K562 (cell line): ENCODE results near the gene TPBG. TPM values are rescaled to one million over a fixed set of nuclear protein-coding genes. Genes with fewer than 3 reads are reported as not detected.

Experiments
- ATAC-seq: fragments of 200-7000 bp; cut with Tn5 transposase; 3 replicates; pipeline ENCODE4 v1.9.1; 2020; ENCODE audit warnings: moderate library complexity
- BruUV-seq: library from RNA; stranded (reverse); fragments of 400-500 nt; replicated peaks from 2 replicates; lab custom pipeline; 2021; lab: Mats Ljungman, UMichigan
- CTCF ChIA-PET: fragments of 300-600 bp; formaldehyde crosslinking; extraction: SDS; loops from one replicate; lab custom pipeline; 2021; ENCODE audit warnings: low intra/inter-chr PET ratio; lab: Yijun Ruan, JAX
- POLR2A ChIA-PET: fragments of 300-600, 350-650 bp; sonication (Branson Sonifier 250); formaldehyde crosslinking; extraction: SDS; loops from one replicate; lab custom pipeline; 2021; ENCODE audit warnings: antibody characterized with exemption, inconsistent platforms; lab: Yijun Ruan, JAX
- DNase-seq, 4 experiments: peaks; one replicate each; pipeline versions ENCODE4 v3.0.0 to v3.0.0-alpha.2; 2011 to 2018; ENCODE audit warnings: low spot score in 3 of 4, mixed read lengths in 3 of 4; ENCODE audit errors: extremely low read depth in 1 of 4
- FAIRE-seq: peaks from 2 replicates; lab custom pipeline; 2011; peaks lifted over from hg19 to GRCh38; lab: Jason Lieb, UNC
- H2AFZ ChIP-seq: 2 replicates; pipeline ENCODE4 v1.6.0; 2011; ENCODE audit warnings: low read depth, low read length, control low read depth, inconsistent platforms
- H3K27ac ChIP-seq: fragments of 200-600 bp; 3 replicates; pipeline ENCODE4 v1.8.0; 2011; ENCODE audit warnings: low read depth, mild to moderate bottlenecking, control low read depth, inconsistent platforms, low read length, moderate library complexity, mixed read lengths; ENCODE audit errors: extremely low read depth
- H3K27me3 ChIP-seq, 2 experiments: fragments of 300-600 bp in 1 of 2; 2 replicates in 1 of 2; 3 replicates in 1 of 2; pipeline versions ENCODE4 v1.6.0 to v1.8.0; 2011; ENCODE audit warnings: inconsistent platforms in 2 of 2, low read length in 2 of 2, mild to moderate bottlenecking in 1 of 2, mixed read lengths in 1 of 2, moderate library complexity in 1 of 2; ENCODE audit not compliant: control insufficient read depth in 2 of 2, insufficient read depth in 2 of 2
- H3K36me3 ChIP-seq: fragments of 300-600 bp; 3 replicates; pipeline ENCODE4 v1.8.0; 2011; ENCODE audit warnings: mild to moderate bottlenecking, low read length, inconsistent platforms; ENCODE audit not compliant: control insufficient read depth, insufficient read depth
- H3K4me1 ChIP-seq, 2 experiments: fragments of 200-600 bp in 1 of 2; replicated peaks in 1 of 2; 2 replicates in 1 of 2; 3 replicates in 1 of 2; pipeline versions ENCODE4 v1.5.1 to v1.8.0; 2011; ENCODE audit warnings: inconsistent platforms in 2 of 2, low read length in 2 of 2, mild to moderate bottlenecking in 1 of 2, mixed read lengths in 1 of 2, moderate library complexity in 1 of 2; ENCODE audit not compliant: control insufficient read depth in 2 of 2, insufficient read depth in 2 of 2
- H3K4me2 ChIP-seq: 2 replicates; pipeline ENCODE4 v1.6.1; 2011; ENCODE audit warnings: low read length, control low read depth, inconsistent platforms, mixed read lengths; ENCODE audit not compliant: insufficient read depth
- H3K4me3 ChIP-seq: fragments of 200-600 bp; sonication (generic), shearing (Covaris generic); 2 replicates; pipeline ENCODE4 v1.5.1; 2016; ENCODE audit warnings: control low read depth, inconsistent platforms
- H3K79me2 ChIP-seq: fragments of 200-600 bp; 3 replicates; pipeline ENCODE4 v1.8.0; 2011; ENCODE audit warnings: low read length, inconsistent platforms; ENCODE audit not compliant: control insufficient read depth, insufficient read depth
- H3K9ac ChIP-seq, 2 experiments: 2 replicates each; pipeline versions ENCODE4 v1.6.0 to v1.6.1; 2011; ENCODE audit warnings: low read depth in 2 of 2, low read length in 2 of 2, control low read depth in 1 of 2, inconsistent platforms in 1 of 2, mild to moderate bottlenecking in 1 of 2, mixed read lengths in 1 of 2; ENCODE audit not compliant: insufficient read depth in 1 of 2
- H3K9me1 ChIP-seq: one replicate; pipeline ENCODE4 v1.6.0; 2011; ENCODE audit warnings: inconsistent platforms, mild to moderate bottlenecking, low read length, moderate library complexity; ENCODE audit not compliant: control insufficient read depth, insufficient read depth
- H3K9me3 ChIP-seq: replicated peaks from 2 replicates; pipeline ENCODE4 v1.5.1; 2011; ENCODE audit warnings: low read depth, low read length, inconsistent platforms; ENCODE audit not compliant: control insufficient read depth, insufficient read depth
- H4K20me1 ChIP-seq: replicated peaks from 2 replicates; pipeline ENCODE4 v1.6.1; 2011; ENCODE audit warnings: low read length, inconsistent platforms, mixed read lengths; ENCODE audit not compliant: control insufficient read depth, insufficient read depth
- GABPB1 ChIP-seq: sonication (generic); formaldehyde crosslinking; IDR thresholded peaks from 2 replicates; pipeline ENCODE4 v1.8.0; 2022; ENCODE audit warnings: mild to moderate bottlenecking, missing genetic modification reagents
- PBX2 ChIP-seq, 2 experiments: IDR thresholded peaks in 1 of 2; conservative IDR thresholded peaks in 1 of 2; 2 replicates each; pipeline ENCODE4 v1.6.1; 2016; ENCODE audit warnings: low read depth in 2 of 2, mild to moderate bottlenecking in 1 of 2, missing compliant biosample characterization in 1 of 2, missing genetic modification characterization in 1 of 2, moderate library complexity in 1 of 2
- RBM39 ChIP-seq: fragments of 200-400 bp; formaldehyde crosslinking; optimal IDR thresholded peaks from 2 replicates; pipeline ENCODE3; 2018; ENCODE audit warnings: low read depth, low read length
- WGBS: fragments of 100-300 bp; shearing (Covaris generic); methylation state at CpG from one replicate; pipeline ENCODE4 v1.1.6; 2016; ENCODE audit warnings: low coverage, mixed read lengths; ENCODE audit not compliant: insufficient coverage; ENCODE audit errors: missing lambda C conversion rate; 5-methylcytosine and 5-hydroxymethylcytosine counted together
- in situ Hi-C: fragments of 300-500 bp; cut with MboI; formaldehyde crosslinking; loops from 4 replicates; pipeline ENCODE4 v1.15.0; 2018; ENCODE audit warnings: inconsistent platforms, mixed read lengths
- intact Hi-C: fragments of 100-400 bp; cut with micrococcal nuclease; formaldehyde crosslinking; loops from 2 replicates; pipeline ENCODE4 v1.14.2; 2022
- polyA plus RNA-seq, 8 experiments: library from polyadenylated mRNA; depleted of rRNA in 4 of 8; stranded (reverse) in 5 of 8; unstranded in 3 of 8; fragments of >200 nt; fragmentation: Nextera tagmentation in 2 of 8; fragmentation: Illumina TruSeq in 1 of 8; extraction: Ambion mirVana in 2 of 8; extraction: Trizol in 1 of 8; gene quantifications; 2 replicates each; pipeline versions ENCODE4 v1.2.1 to v1.2.3, GENCODE V29; 2011 to 2014; ENCODE audit warnings: inconsistent platforms in 1 of 8, missing spikeins in 1 of 8
- total RNA-seq, 7 experiments: library from RNA; depleted of rRNA in 6 of 7; stranded (reverse); fragments of >200 nt in 6 of 7; fragmentation: Illumina TruSeq in 2 of 7; extraction: Trizol in 2 of 7; gene quantifications; 2 replicates each; pipeline versions ENCODE4 v1.2.1 to v1.2.3, GENCODE V29; 2011 to 2021; ENCODE audit warnings: low replicate concordance in 1 of 7

TPBG gene
- total and polyA plus RNA-seq, 9 of the 15 experiments (the other 6 are each of a cell fraction or from before 2014, with no cell fraction given) = 0.18 to 0.88 (median 0.36) TPM

DNA sequence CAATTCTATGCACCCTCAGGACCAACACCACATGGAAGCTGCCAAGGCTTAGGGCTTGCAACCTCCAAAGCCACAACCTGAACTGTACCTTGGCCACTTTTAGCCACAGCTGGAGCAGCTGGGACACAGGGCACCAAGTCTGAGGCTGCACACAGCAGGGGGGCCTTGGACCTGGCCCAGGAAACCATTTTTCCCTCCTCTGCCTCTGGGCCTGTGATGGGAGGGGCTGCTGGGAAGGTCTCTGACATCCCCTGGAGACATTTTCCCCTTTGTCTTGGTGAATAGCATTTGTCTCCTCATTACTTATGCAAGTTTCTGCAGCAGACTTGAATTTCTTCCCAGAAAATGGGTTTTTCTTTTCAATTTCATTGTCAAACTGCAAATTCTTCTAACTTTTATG, 13.0 kb downstream of the TPBG start (continued):
- TF ChIP-seq PBX2 (CRISPR knock-in tag; IDR thresholded peaks at IDR 0.05; ENCODE audit: low read depth) (no peak), PBX2 (tag; conservative IDR thresholded peaks at IDR 0.05; ENCODE audit: low read depth) (no peak), RBM39 (no peak)

DNA sequence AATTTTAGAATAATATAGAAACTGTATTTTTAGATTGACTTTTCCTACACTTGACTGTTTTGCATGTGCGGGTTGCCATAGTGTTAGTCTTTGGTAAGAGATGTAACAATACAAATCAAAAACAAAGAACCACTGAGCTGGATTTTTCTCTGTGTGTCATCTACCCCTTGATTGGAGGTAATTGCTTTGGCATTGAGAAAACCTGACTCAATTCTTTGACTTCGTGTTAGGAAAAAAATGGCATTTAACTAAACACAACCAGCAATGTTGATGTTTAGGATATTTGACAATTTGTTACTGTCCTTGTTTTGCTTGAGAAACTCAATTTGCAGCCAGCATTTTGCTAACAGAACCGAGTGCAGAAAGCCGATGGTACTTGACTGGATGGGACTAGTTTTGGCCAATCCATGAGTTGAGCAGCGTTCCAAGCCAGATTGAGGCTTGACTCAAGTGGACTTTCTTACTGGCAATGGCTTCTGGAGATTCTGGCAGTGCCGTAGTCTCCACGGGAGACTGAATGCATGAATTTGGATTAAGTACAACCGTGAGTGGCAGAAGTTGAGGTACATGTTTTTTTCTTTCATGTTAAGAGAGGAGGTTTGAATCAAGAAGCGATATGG, 17.1 kb downstream of the TPBG start:
- Histone ChIP-seq H3K9me1 (no peaks in the 10 kb centered on the region), H3K4me2 (no peak overlapping the region), H3K79me2 (no peaks in the 10 kb centered on the region), H3K36me3 (no peaks in the 10 kb centered on the region), H4K20me1 (no peaks in the 10 kb centered on the region), H3K9ac (no peak overlapping the region), H2AFZ (no peak overlapping the region), H3K27me3 (no peaks in the 10 kb centered on the region), H3K4me1 (no peaks in the 10 kb centered on the region), H3K27ac (no peak overlapping the region), H3K4me3 (no peak overlapping the region), H3K9me3 (no peaks in the 10 kb centered on the region)
- no peak for TF ChIP-seq GABPB1 (CRISPR knock-in tag)
- ChIA-PET CTCF (no interaction called here), POLR2A (no interaction called here)
- intact Hi-C loops = no loop called here
- in situ Hi-C loops = no loop called here
- DNase-seq (no peak), FAIRE-seq (no peak), ATAC-seq (no peak)
- no TSS peak for BruUV-seq
- WGBS = under 1% methylated on average over 9 of the region's 9 CpGs
